H1 (cell line): Measurements from ENCODE around the gene GGN. TPM values are rescaled to one million over a fixed set of nuclear protein-coding genes. Genes with fewer than 3 reads are reported as not detected.

Experiments
- CTCF ChIA-PET: fragments of 300-600 bp; sonication (Branson Sonifier 250); formaldehyde crosslinking; loops from one replicate; lab custom pipeline; 2021; ENCODE audit not compliant: partially characterized antibody; lab: Charles Lee
- POLR2A ChIA-PET: fragments of 300-600 bp; sonication (Branson Sonifier 250); formaldehyde crosslinking; loops from one replicate; lab custom pipeline; 2021; ENCODE audit warnings: inconsistent platforms; ENCODE audit not compliant: partially characterized antibody; lab: Charles Lee
- DNase-seq, 2 experiments: peaks; one replicate each; pipeline versions ENCODE4 v3.0.0 to v3.0.0-alpha.2; 2010 to 2022; ENCODE audit warnings: low spot score in 2 of 2, low read depth in 1 of 2, mixed read lengths in 1 of 2
- FAIRE-seq: peaks from 2 replicates; lab custom pipeline; 2011; peaks lifted over from hg19 to GRCh38; lab: Jason Lieb, UNC
- H2AFZ ChIP-seq: 2 replicates; pipeline ENCODE4 v1.8.1; 2012; ENCODE audit warnings: low read length, inconsistent platforms
- H2AK5ac ChIP-seq: 2 replicates; pipeline ENCODE4 v1.6.1; 2013; ENCODE audit warnings: low read depth, low read length
- H2BK120ac ChIP-seq: replicated peaks from 2 replicates; pipeline ENCODE3; 2013; ENCODE audit warnings: low read depth, low read length, inconsistent platforms
- H2BK12ac ChIP-seq: 2 replicates; pipeline ENCODE4 v1.6.1; 2013; ENCODE audit warnings: low read depth, low read length
- H2BK15ac ChIP-seq: 2 replicates; pipeline ENCODE4 v1.6.1; 2013; ENCODE audit warnings: low read length
- H2BK20ac ChIP-seq: 2 replicates; pipeline ENCODE4 v1.6.1; 2013; ENCODE audit warnings: low read length
- H2BK5ac ChIP-seq: 2 replicates; pipeline ENCODE4 v1.6.1; 2013; ENCODE audit warnings: low read depth, low read length
- H3K14ac ChIP-seq: 2 replicates; pipeline ENCODE4 v1.6.1; 2013; ENCODE audit warnings: inconsistent platforms; ENCODE audit not compliant: insufficient read length
- H3K18ac ChIP-seq: 2 replicates; pipeline ENCODE4 v1.6.1; 2013; ENCODE audit warnings: low read length; ENCODE audit errors: extremely low read depth
- H3K23ac ChIP-seq: 2 replicates; pipeline ENCODE4 v1.6.1; 2013; ENCODE audit warnings: inconsistent platforms; ENCODE audit not compliant: insufficient read length
- H3K23me2 ChIP-seq: 2 replicates; pipeline ENCODE4 v1.6.1; 2013; ENCODE audit warnings: low read depth, low read length
- H3K27ac ChIP-seq: 2 replicates; pipeline ENCODE4 v1.6.1; 2011; ENCODE audit warnings: low read depth, low read length, inconsistent platforms
- H3K27me3 ChIP-seq, 4 experiments: replicated peaks in 1 of 4; 1 replicate in 1 of 4; 2 replicates in 3 of 4; pipeline versions ENCODE4 v1.6.1 to v1.8.1; 2011 to 2013; ENCODE audit warnings: low read length in 3 of 4, mild to moderate bottlenecking in 3 of 4, inconsistent platforms in 2 of 4, mixed read lengths in 2 of 4, moderate library complexity in 1 of 4; ENCODE audit not compliant: control insufficient read depth in 3 of 4, insufficient read depth in 3 of 4; ENCODE audit errors: extremely low read depth in 1 of 4
- H3K36me3 ChIP-seq, 4 experiments: 2 replicates each; pipeline versions ENCODE4 v1.6.1 to v1.8.1; 2011 to 2013; ENCODE audit warnings: mild to moderate bottlenecking in 4 of 4, low read length in 3 of 4, moderate library complexity in 2 of 4, control low read depth in 1 of 4, inconsistent platforms in 1 of 4; ENCODE audit not compliant: insufficient read depth in 4 of 4, control insufficient read depth in 2 of 4
- H3K4ac ChIP-seq: replicated peaks from 2 replicates; pipeline ENCODE3; 2013; ENCODE audit warnings: low read length, low read depth, mixed read lengths, inconsistent platforms; ENCODE audit not compliant: insufficient read length
- H3K4me1 ChIP-seq, 4 experiments: replicated peaks in 1 of 4; 1 replicate in 1 of 4; 2 replicates in 3 of 4; pipeline versions ENCODE4 v1.6.1 to v1.8.1; 2011 to 2013; ENCODE audit warnings: low read length in 3 of 4, inconsistent platforms in 2 of 4, mixed read lengths in 1 of 4; ENCODE audit not compliant: insufficient read depth in 4 of 4, control insufficient read depth in 3 of 4
- H3K4me2 ChIP-seq, 2 experiments: 2 replicates each; pipeline versions ENCODE4 v1.6.1 to v1.8.1; 2011 to 2013; ENCODE audit warnings: low read depth in 2 of 2, low read length in 2 of 2, control low read depth in 1 of 2, inconsistent platforms in 1 of 2, mild to moderate bottlenecking in 1 of 2; ENCODE audit not compliant: insufficient read depth in 1 of 2
- H3K4me3 ChIP-seq, 4 experiments: fragments of 200-600, 300-600 bp in 1 of 4; sonication (generic), shearing (Covaris generic), sonication (Bioruptor Twin) in 1 of 4; 2 replicates each; pipeline versions ENCODE4 v1.5.1 to v1.8.1; 2011 to 2016; ENCODE audit warnings: low read length in 4 of 4, low read depth in 3 of 4, control low read depth in 2 of 4, inconsistent platforms in 2 of 4, mild to moderate bottlenecking in 2 of 4, mixed read lengths in 1 of 4, moderate library complexity in 1 of 4; ENCODE audit not compliant: insufficient read depth in 2 of 4; ENCODE audit errors: extremely low read depth in 1 of 4
- H3K56ac ChIP-seq: replicated peaks from 2 replicates; pipeline ENCODE3; 2013; ENCODE audit warnings: low read depth, mild to moderate bottlenecking, mixed read lengths, low read length, inconsistent platforms; ENCODE audit not compliant: insufficient read length
- H3K79me1 ChIP-seq: 2 replicates; pipeline ENCODE4 v1.6.1; 2013; ENCODE audit warnings: low read depth, low read length, control low read depth
- H3K79me2 ChIP-seq, 2 experiments: 2 replicates each; pipeline versions ENCODE4 v1.6.1 to v1.8.1; 2012 to 2013; ENCODE audit warnings: low read length in 2 of 2, mild to moderate bottlenecking in 2 of 2, inconsistent platforms in 1 of 2; ENCODE audit not compliant: insufficient read depth in 2 of 2, control insufficient read depth in 1 of 2
- H3K9ac ChIP-seq, 4 experiments: replicated peaks in 1 of 4; 1 replicate in 1 of 4; 2 replicates in 3 of 4; pipeline versions ENCODE4 v1.6.1 to v1.8.1; 2011 to 2013; ENCODE audit warnings: low read depth in 3 of 4, low read length in 3 of 4, control low read depth in 2 of 4, mild to moderate bottlenecking in 2 of 4, moderate library complexity in 2 of 4, inconsistent platforms in 1 of 4; ENCODE audit errors: extremely low read depth in 1 of 4
- H3K9me3 ChIP-seq, 2 experiments: 2 replicates each; pipeline versions ENCODE4 v1.6.1 to v1.8.1; 2012 to 2013; ENCODE audit warnings: mild to moderate bottlenecking in 2 of 2, moderate library complexity in 2 of 2, control low read depth in 1 of 2, inconsistent platforms in 1 of 2, low read depth in 1 of 2, low read length in 1 of 2, mixed read lengths in 1 of 2; ENCODE audit not compliant: insufficient read depth in 2 of 2
- H4K20me1 ChIP-seq, 2 experiments: replicated peaks in 1 of 2; 2 replicates each; pipeline versions ENCODE3 to v1.8.1; 2011 to 2013; ENCODE audit warnings: inconsistent platforms in 2 of 2, low read length in 2 of 2, mild to moderate bottlenecking in 1 of 2; ENCODE audit not compliant: insufficient read depth in 2 of 2, control insufficient read depth in 1 of 2
- H4K5ac ChIP-seq: 2 replicates; pipeline ENCODE4 v1.6.1; 2013; ENCODE audit warnings: low read length, low read depth, mixed read lengths, inconsistent platforms; ENCODE audit not compliant: insufficient read length
- H4K8ac ChIP-seq: 2 replicates; pipeline ENCODE4 v1.8.0; 2013; ENCODE audit warnings: mild to moderate bottlenecking, moderate library complexity, low read length, inconsistent platforms; ENCODE audit not compliant: insufficient read depth; ENCODE audit errors: extremely low read depth
- H4K91ac ChIP-seq: replicated peaks from 2 replicates; pipeline ENCODE3; 2013; ENCODE audit warnings: low read length, mixed read lengths, inconsistent platforms; ENCODE audit not compliant: insufficient read length
- BACH1 ChIP-seq: IDR thresholded peaks from 2 replicates; pipeline ENCODE4 v1.6.1; 2012; ENCODE audit warnings: low read length, improper control_type of control experiment
- BRCA1 ChIP-seq: IDR thresholded peaks from 2 replicates; pipeline ENCODE4 v1.6.1; 2012; ENCODE audit warnings: low read depth, low read length, improper control_type of control experiment
- GABPA ChIP-seq: IDR thresholded peaks from 2 replicates; pipeline ENCODE4 v1.6.1; 2011; ENCODE audit warnings: mild to moderate bottlenecking, low read length, moderate library complexity, borderline replicate concordance; ENCODE audit not compliant: insufficient read depth
- HDAC6 ChIP-seq: IDR thresholded peaks from one replicate; pipeline ENCODE4 v1.7.1; 2012; ENCODE audit warnings: low read depth, mild to moderate bottlenecking, inconsistent platforms, low read length, moderate library complexity
- JUND ChIP-seq: IDR thresholded peaks from 2 replicates; pipeline ENCODE4 v1.6.1; 2011; ENCODE audit warnings: mild to moderate bottlenecking, improper control_type of control experiment, low read length
- KDM5A ChIP-seq: fragments of 200-600 bp; IDR thresholded peaks from 2 replicates; pipeline ENCODE4 v1.7.1; 2012; ENCODE audit warnings: mild to moderate bottlenecking, low read length, inconsistent platforms, mixed read lengths
- NRF1 ChIP-seq: IDR thresholded peaks from 2 replicates; pipeline ENCODE4 v1.6.1; 2011; ENCODE audit warnings: mild to moderate bottlenecking, low read depth, low read length, improper control_type of control experiment
- RAD21 ChIP-seq, 2 experiments: IDR thresholded peaks in 1 of 2; conservative IDR thresholded peaks in 1 of 2; 2 replicates each; pipeline ENCODE4 v1.6.1; 2011; ENCODE audit warnings: low read depth in 2 of 2, low read length in 2 of 2, improper control_type of control experiment in 1 of 2, inconsistent platforms in 1 of 2, mild to moderate bottlenecking in 1 of 2, moderate library complexity in 1 of 2
- TAF1 ChIP-seq: IDR thresholded peaks from 2 replicates; pipeline ENCODE4 v1.6.1; 2011; ENCODE audit warnings: mild to moderate bottlenecking, low read depth, low read length
- WGBS, 2 experiments: shearing (Covaris generic) in 1 of 2; methylation state at CpG; one replicate each; pipeline versions ENCODE4 v1.1.6 to v1.1.7; 2013 to 2015; ENCODE audit warnings: low lambda C conversion rate in 2 of 2, mixed read lengths in 2 of 2, inconsistent platforms in 1 of 2, low coverage in 1 of 2, missing lambda C conversion rate in 1 of 2; ENCODE audit not compliant: insufficient replicate concordance in 2 of 2, insufficient coverage in 1 of 2, insufficient read length in 1 of 2; ENCODE audit errors: extremely low coverage in 1 of 2, missing lambda C conversion rate in 1 of 2; 5-methylcytosine and 5-hydroxymethylcytosine counted together
- polyA plus RNA-seq, 7 experiments: library from polyadenylated mRNA; depleted of rRNA in 3 of 7; stranded (reverse) in 5 of 7; unstranded in 2 of 7; fragments of >200 nt in 5 of 7; fragments of 200-250 nt in 2 of 7; gene quantifications; 1 replicate in 5 of 7; 2 replicates in 1 of 7; 4 replicates in 1 of 7; pipeline versions ENCODE4 v1.2.1 to v1.2.3, GENCODE V29; 2011 to 2013; ENCODE audit warnings: missing spikeins in 2 of 7, mixed read lengths in 2 of 7
- total RNA-seq: library from RNA; stranded (reverse); fragmentation: NEBNext Ultra II Directional; extraction: Animal tissue kit (Norgen Biotek cat#: 25700); gene quantifications from 2 replicates; pipeline ENCODE4 v1.2.1, GENCODE V29; 2021

The GGN gene
- total and polyA plus RNA-seq, 2 of the 8 experiments (the other 6 are each of a cell fraction or from before 2014, with no cell fraction given): 0.47 to 1.2 TPM

DNA sequence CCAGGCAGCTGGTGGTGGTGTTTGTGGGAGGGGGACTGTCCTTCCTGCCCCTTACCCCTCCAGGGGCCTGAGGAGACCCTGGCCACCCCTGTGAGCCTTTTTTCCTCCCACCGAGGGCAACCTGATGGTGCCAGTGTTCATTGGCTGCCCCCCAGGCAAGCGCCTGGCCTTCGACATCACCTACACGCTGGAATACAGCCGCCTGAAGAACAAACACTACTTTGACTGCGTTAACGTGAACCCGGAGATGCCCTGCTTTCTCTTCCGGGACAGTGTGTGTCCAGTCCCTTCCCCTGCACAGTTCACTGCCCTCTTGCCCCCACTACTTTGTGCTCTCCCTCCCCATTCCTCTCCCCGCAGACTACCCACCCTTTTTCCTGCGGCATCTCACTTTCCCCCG lies 20.8 kb downstream of the GGN start:
- 91% methylated on average over 12 of the region's 12 CpGs; no CpG with 5 or more reads in 1 of the 2 experiments for WGBS, 2 experiments
- DNase-seq: no peak
- H3K23me2 ChIP-seq: peaks cover 2% of the 10 kb centered on the region; the same call in 1 of the 2 replicates
- no peak for FAIRE-seq
- no peak for TF ChIP-seq TAF1
- no peak for TF ChIP-seq JUND
- TF ChIP-seq RAD21 (IDR thresholded peaks at IDR 0.05 in 1 of 2, conservative IDR thresholded peaks at IDR 0.05 in 1 of 2; ENCODE audit: low read depth in 2 of 2, low read length in 2 of 2): no peak
- TF ChIP-seq BACH1: no peak
- no peak for TF ChIP-seq HDAC6
- TF ChIP-seq NRF1: no peak
- no peak for TF ChIP-seq KDM5A
- no peak for TF ChIP-seq GABPA
- TF ChIP-seq BRCA1: no peak
- TF ChIP-seq, all 59 proteins: peak for 0
- Histone ChIP-seq H2BK20ac (no peak overlapping the region), H2AK5ac (no peak overlapping the region), H4K5ac (no peak overlapping the region), H3K18ac (no peak overlapping the region), H3K27ac (no peak overlapping the region), H3K9me3 (peaks cover 3 to 9% of the 10 kb centered on the region in 2 experiments; a peak in 2 of 4 replicates), H3K79me2 (no peaks in the 10 kb centered on the region), H2BK15ac (no peak overlapping the region), H2BK12ac (no peak overlapping the region), H2BK5ac (no peak overlapping the region), H3K56ac (no peak overlapping the region), H3K79me1 (no peaks in the 10 kb centered on the region), H3K36me3 (no peaks in the 10 kb centered on the region), H3K4me3 (no peak overlapping the region), H4K8ac (no peak overlapping the region), H3K14ac (no peak overlapping the region), H3K27me3 (peaks cover 0 to 2% (median 0%) of the 10 kb centered on the region in 4 experiments; a peak in 2 of 7 replicates), H3K9ac (no peak overlapping the region), H4K91ac (no peak overlapping the region), H2AFZ (no peak overlapping the region), H3K4me2 (no peak overlapping the region), H3K23ac (no peak overlapping the region), H4K20me1 (peaks cover 0 to 3% of the 10 kb centered on the region in 2 experiments), H3K4me1 (no peaks in the 10 kb centered on the region; a peak in 1 of 7 replicates), H3K4ac (no peak overlapping the region), H2BK120ac (no peak overlapping the region)
- POLR2A ChIA-PET: interaction anchor here (1.1 kb wide), 1 partner anchor 19 kb away, joined by 3 read pairs; no protein-coding TSS in a partner anchor
- CTCF ChIA-PET: interaction anchor here (1.5 to 1.6 kb wide), 2 partner anchors 15 to 32 kb away, joined by 4 to 7 read pairs; partner anchors contain the start of gene CATSPERG
